ENCODE data around the gene AFP. TPM values are rescaled to one million over a fixed set of nuclear protein-coding genes. Genes with fewer than 3 reads are reported as not detected.

Gene AFP
- total and polyA plus RNA-seq, 2 of the 13 experiments (the other 11 are each of a cell fraction or from before 2014, with no cell fraction given), result 9,434 to 13,105 TPM

GRCh38 chr4:73421708-73422457 lies 14.1 kb upstream of the AFP start (continued):
- TF ChIP-seq ZSCAN30 (CRISPR knock-in tag; IDR thresholded peaks at IDR 0.05) (no peak), NFIB (CRISPR knock-in tag; IDR thresholded peaks at IDR 0.05; ENCODE audit: borderline replicate concordance) (no peak), CENPT (CRISPR knock-in tag; IDR thresholded peaks at IDR 0.05; ENCODE audit: low read depth) (no peak), IKZF5 (CRISPR knock-in tag; IDR thresholded peaks at IDR 0.05) (peak; percentile 27; the same call in 1 of the 2 replicates), ZNF496 (CRISPR knock-in tag; IDR thresholded peaks at IDR 0.05; ENCODE audit: insufficient replicate concordance) (no peak), TRAFD1 (CRISPR knock-in tag; IDR thresholded peaks at IDR 0.05; ENCODE audit: borderline replicate concordance) (no peak), SETDB1 (CRISPR knock-in tag; IDR thresholded peaks at IDR 0.05; ENCODE audit: borderline replicate concordance) (no peak), PTBP1 (IDR thresholded peaks at IDR 0.05; ENCODE audit: low read depth, low read length, poor library complexity, severe bottlenecking) (no peak), RBM22 (optimal IDR thresholded peaks at IDR 0.05; ENCODE audit: low read length) (peak; percentile 97), AGO1 (IDR thresholded peaks at IDR 0.05; ENCODE audit: low read depth, low read length, poor library complexity, severe bottlenecking) (peak; percentile 70), ELK4 (CRISPR knock-in tag; IDR thresholded peaks at IDR 0.05; ENCODE audit: borderline replicate concordance) (no peak), SOX13 (IDR thresholded peaks at IDR 0.05) (no peak), SOX13 (CRISPR knock-in tag; conservative IDR thresholded peaks at IDR 0.05 in 1 of 2, IDR thresholded peaks at IDR 0.05 in 1 of 2) (peak in 1 of 2 experiments; percentile 40; a peak in 3 of 4 replicates), IRF2 (CRISPR knock-in tag; IDR thresholded peaks at IDR 0.05) (peak; percentile 9; the same call in 1 of the 2 replicates), ZNF253 (CRISPR knock-in tag; IDR thresholded peaks at IDR 0.05; ENCODE audit: borderline replicate concordance) (no peak), RAD21 (CRISPR knock-in tag; IDR thresholded peaks at IDR 0.05) (no peak), KMT2B (CRISPR knock-in tag; IDR thresholded peaks at IDR 0.05) (peak; percentile 36; the same call in 1 of the 2 replicates), LCORL (IDR thresholded peaks at IDR 0.05) (no peak), LCORL (CRISPR knock-in tag; IDR thresholded peaks at IDR 0.05) (no peak), ZSCAN12 (CRISPR knock-in tag; IDR thresholded peaks at IDR 0.05) (0 out of 2 replicates have a peak, but pooled peaks have one; percentile 32), ZNF777 (CRISPR knock-in tag; IDR thresholded peaks at IDR 0.05) (0 out of 2 replicates have a peak, but pooled peaks have one; percentile 13)
- TF ChIP-seq, protein P1, sequence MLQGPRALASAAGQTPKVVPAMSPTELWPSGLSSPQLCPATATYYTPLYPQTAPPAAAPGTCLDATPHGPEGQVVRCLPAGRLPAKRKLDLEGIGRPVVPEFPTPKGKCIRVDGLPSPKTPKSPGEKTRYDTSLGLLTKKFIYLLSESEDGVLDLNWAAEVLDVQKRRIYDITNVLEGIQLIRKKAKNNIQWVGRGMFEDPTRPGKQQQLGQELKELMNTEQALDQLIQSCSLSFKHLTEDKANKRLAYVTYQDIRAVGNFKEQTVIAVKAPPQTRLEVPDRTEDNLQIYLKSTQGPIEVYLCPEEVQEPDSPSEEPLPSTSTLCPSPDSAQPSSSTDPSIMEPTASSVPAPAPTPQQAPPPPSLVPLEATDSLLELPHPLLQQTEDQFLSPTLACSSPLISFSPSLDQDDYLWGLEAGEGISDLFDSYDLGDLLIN (CRISPR knock-in tag; IDR thresholded peaks at IDR 0.05; ENCODE audit: borderline replicate concordance), result no peak
- TF ChIP-seq, protein P2, sequence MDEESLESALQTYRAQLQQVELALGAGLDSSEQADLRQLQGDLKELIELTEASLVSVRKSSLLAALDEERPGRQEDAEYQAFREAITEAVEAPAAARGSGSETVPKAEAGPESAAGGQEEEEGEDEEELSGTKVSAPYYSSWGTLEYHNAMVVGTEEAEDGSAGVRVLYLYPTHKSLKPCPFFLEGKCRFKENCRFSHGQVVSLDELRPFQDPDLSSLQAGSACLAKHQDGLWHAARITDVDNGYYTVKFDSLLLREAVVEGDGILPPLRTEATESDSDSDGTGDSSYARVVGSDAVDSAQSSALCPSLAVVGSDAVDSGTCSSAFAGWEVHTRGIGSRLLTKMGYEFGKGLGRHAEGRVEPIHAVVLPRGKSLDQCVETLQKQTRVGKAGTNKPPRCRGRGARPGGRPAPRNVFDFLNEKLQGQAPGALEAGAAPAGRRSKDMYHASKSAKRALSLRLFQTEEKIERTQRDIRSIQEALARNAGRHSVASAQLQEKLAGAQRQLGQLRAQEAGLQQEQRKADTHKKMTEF (CRISPR knock-in tag; IDR thresholded peaks at IDR 0.05), result peak; percentile 69
